Duodenal mucosa (tissue), 2 donors: ENCODE measurements around the gene OR2F2.

Experiments
- H3K27ac ChIP-seq: one replicate; pipeline ENCODE4 v1.7.0; 2013; ENCODE audit warnings: low read depth, low read length
- H3K27me3 ChIP-seq, 2 donors: one replicate each; pipeline ENCODE4 v1.7.0; 2013; ENCODE audit warnings: low read length in 2 of 2, control low read depth in 1 of 2; ENCODE audit not compliant: insufficient read depth in 2 of 2, control insufficient read depth in 1 of 2
- H3K36me3 ChIP-seq, 2 donors: one replicate each; pipeline ENCODE4 v1.7.0; 2013; ENCODE audit warnings: low read length in 2 of 2, control low read depth in 1 of 2; ENCODE audit not compliant: insufficient read depth in 2 of 2, control insufficient read depth in 1 of 2
- H3K4me1 ChIP-seq, 2 donors: one replicate each; pipeline ENCODE4 v1.7.0; 2013; ENCODE audit warnings: low read length in 2 of 2, control low read depth in 1 of 2; ENCODE audit not compliant: insufficient read depth in 2 of 2, control insufficient read depth in 1 of 2
- H3K4me3 ChIP-seq, 2 donors: one replicate each; pipeline ENCODE4 v1.7.0; 2013; ENCODE audit warnings: low read length in 2 of 2, low read depth in 1 of 2
- H3K9ac ChIP-seq, 2 donors: one replicate each; pipeline ENCODE4 v1.7.0; 2013; ENCODE audit warnings: low read length in 2 of 2, low read depth in 1 of 2
- H3K9me3 ChIP-seq, 2 donors: one replicate each; pipeline ENCODE4 v1.7.0; 2013; ENCODE audit warnings: low read length in 2 of 2, control low read depth in 1 of 2; ENCODE audit not compliant: control insufficient read depth in 1 of 2

Gene OR2F2

GRCh38 chr7:143900230-143900766 lies 34.7 kb upstream of the OR2F2 start:
- Histone ChIP-seq H3K36me3 (no peaks in the 10 kb centered on the region), H3K27ac (no peak overlapping the region), H3K27me3 (no peaks in the 10 kb centered on the region), H3K4me1 (peaks cover 11 to 12% of the 10 kb centered on the region in 2 donors), H3K9ac (peak overlapping the region; percentile 26 to 83), H3K9me3 (peaks cover 0 to 3% of the 10 kb centered on the region in 2 donors), H3K4me3 (peak overlapping the region; percentile 75 to 92)

- H3K9ac ChIP-seq: peak overlapping the region; percentile 68 to 83
- peaks cover 0 to 3% of the 10 kb centered on the region in 2 donors for H3K9me3 ChIP-seq
- H3K4me3 ChIP-seq: peak overlapping the region; percentile 75 to 92
- no peaks in the 10 kb centered on the region for H3K27me3 ChIP-seq
- H3K36me3 ChIP-seq: no peaks in the 10 kb centered on the region
- peaks cover 11 to 12% of the 10 kb centered on the region in 2 donors for H3K4me1 ChIP-seq
- H3K27ac ChIP-seq: peak overlapping the region; percentile 96
Observed at GRCh38 chr7:143901332-143901667, 33.7 kb upstream of the OR2F2 start.

GRCh38 chr7:143901668-143902331 lies 33.2 kb upstream of the OR2F2 start, which contains the start of gene TCAF1:
TSS of gene TCAF1 (minus strand) at chr7:143902176. CDS start at chr7:143876608, 25,568 bp downstream.
- H3K4me3 ChIP-seq: peak within 1 kb of the TSS; percentile 75 to 92
- H3K27ac ChIP-seq: peak within 1 kb of the TSS; percentile 96
- H3K27me3 ChIP-seq: no peaks in the 10 kb centered on the region
- peaks cover 11 to 12% of the 10 kb centered on the region in 2 donors for H3K4me1 ChIP-seq
- no peaks in the 10 kb centered on the region for H3K36me3 ChIP-seq
- H3K9ac ChIP-seq: peak within 1 kb of the TSS; percentile 68 to 83
- H3K9me3 ChIP-seq: peaks cover 0 to 3% of the 10 kb centered on the region in 2 donors

- Histone ChIP-seq H3K9me3 (peaks cover 0 to 3% of the 10 kb centered on the region in 2 donors), H3K9ac (no peak overlapping the region), H3K4me3 (peak overlapping the region in 1 of 2 donors; percentile 92), H3K27me3 (no peaks in the 10 kb centered on the region), H3K27ac (no peak overlapping the region), H3K4me1 (peaks cover 11 to 12% of the 10 kb centered on the region in 2 donors), H3K36me3 (no peaks in the 10 kb centered on the region)
Observed at GRCh38 chr7:143902332-143902899, 32.6 kb upstream of the OR2F2 start.

GRCh38 chr7:143905509-143905908 lies 29.5 kb upstream of the OR2F2 start:
- Histone ChIP-seq H3K9ac (no peak overlapping the region), H3K27ac (no peak overlapping the region), H3K27me3 (no peaks in the 10 kb centered on the region), H3K4me1 (peaks cover under 1 to 2% of the 10 kb centered on the region in 2 donors), H3K36me3 (no peaks in the 10 kb centered on the region), H3K4me3 (no peak overlapping the region), H3K9me3 (no peaks in the 10 kb centered on the region)

- H3K9me3 ChIP-seq: no peaks in the 10 kb centered on the region
- no peaks in the 10 kb centered on the region for H3K36me3 ChIP-seq
- H3K27ac ChIP-seq: no peak overlapping the region
- no peaks in the 10 kb centered on the region for H3K27me3 ChIP-seq
- no peaks in the 10 kb centered on the region for H3K4me1 ChIP-seq
- H3K9ac ChIP-seq: no peak overlapping the region
- no peak overlapping the region for H3K4me3 ChIP-seq
Observed at GRCh38 chr7:143906151-143906550, 28.9 kb upstream of the OR2F2 start.

GRCh38 chr7:143906895-143907294 lies 28.1 kb upstream of the OR2F2 start:
- H3K4me3 ChIP-seq: no peak overlapping the region
- H3K9ac ChIP-seq: no peak overlapping the region
- H3K27ac ChIP-seq: no peak overlapping the region
- no peaks in the 10 kb centered on the region for H3K4me1 ChIP-seq
- H3K27me3 ChIP-seq: no peaks in the 10 kb centered on the region
- no peaks in the 10 kb centered on the region for H3K36me3 ChIP-seq
- no peaks in the 10 kb centered on the region for H3K9me3 ChIP-seq

- H3K9ac ChIP-seq: no peak overlapping the region
- no peaks in the 10 kb centered on the region for H3K36me3 ChIP-seq
- no peaks in the 10 kb centered on the region for H3K27me3 ChIP-seq
- no peaks in the 10 kb centered on the region for H3K4me1 ChIP-seq
- no peaks in the 10 kb centered on the region for H3K9me3 ChIP-seq
- no peak overlapping the region for H3K27ac ChIP-seq
- H3K4me3 ChIP-seq: no peak overlapping the region
Observed at GRCh38 chr7:143908120-143908519, 26.9 kb upstream of the OR2F2 start.

GRCh38 chr7:143909863-143910262 lies 25.2 kb upstream of the OR2F2 start:
- no peak overlapping the region for H3K9ac ChIP-seq
- H3K36me3 ChIP-seq: no peaks in the 10 kb centered on the region
- H3K4me3 ChIP-seq: no peak overlapping the region
- H3K27me3 ChIP-seq: no peaks in the 10 kb centered on the region
- H3K27ac ChIP-seq: no peak overlapping the region
- H3K9me3 ChIP-seq: no peaks in the 10 kb centered on the region
- no peaks in the 10 kb centered on the region for H3K4me1 ChIP-seq

GRCh38 chr7:143910473-143911248 lies 24.4 kb upstream of the OR2F2 start:
- no peaks in the 10 kb centered on the region for H3K27me3 ChIP-seq
- no peaks in the 10 kb centered on the region for H3K9me3 ChIP-seq
- no peak overlapping the region for H3K9ac ChIP-seq
- H3K4me3 ChIP-seq: no peak overlapping the region
- no peaks in the 10 kb centered on the region for H3K4me1 ChIP-seq
- H3K27ac ChIP-seq: no peak overlapping the region
- no peaks in the 10 kb centered on the region for H3K36me3 ChIP-seq
